Kidney epithelial cell (primary cell): ENCODE measurements around the gene IDI1. TPM values are rescaled to one million over a fixed set of nuclear protein-coding genes. Genes with fewer than 3 reads are reported as not detected.

Experiments used
- DNase-seq: peaks from one replicate; pipeline ENCODE4 v3.0.0-alpha.2; 2010; ENCODE audit warnings: low read depth
- H3K27me3 ChIP-seq: 2 replicates; pipeline ENCODE4 v1.6.0; 2011; ENCODE audit warnings: low read length; ENCODE audit not compliant: control insufficient read depth, insufficient read depth
- H3K36me3 ChIP-seq: 2 replicates; pipeline ENCODE4 v1.5.1; 2011; ENCODE audit warnings: low read length; ENCODE audit not compliant: control insufficient read depth, insufficient read depth
- H3K4me3 ChIP-seq: 2 replicates; pipeline ENCODE4 v1.5.1; 2011; ENCODE audit warnings: low read depth, mild to moderate bottlenecking, control low read depth, low read length
- CTCF ChIP-seq: IDR thresholded peaks from 2 replicates; pipeline ENCODE4 v1.5.1; 2011; ENCODE audit warnings: mild to moderate bottlenecking, moderate library complexity, low read length, control low read depth, inconsistent platforms; ENCODE audit not compliant: insufficient read depth, poor library complexity, severe bottlenecking
- total RNA-seq: library from RNA; depleted of rRNA; stranded (reverse); fragments of >200 nt; gene quantifications from 2 replicates; pipeline ENCODE4 v1.2.3, GENCODE V29; 2015

The IDI1 gene
- total RNA-seq, 1 donor from 2014 or later: 65.3 TPM

GRCh38 chr10:1002425-1003006 is 46.4 kb downstream of the IDI1 start:
- Histone ChIP-seq H3K4me3 (no peak overlapping the region), H3K27me3 (no peaks in the 10 kb centered on the region), H3K36me3 (peaks cover 4% of the 10 kb centered on the region)
- TF ChIP-seq CTCF: no peak
- DNase-seq: no peak

- Histone ChIP-seq H3K27me3 (no peaks in the 10 kb centered on the region), H3K4me3 (no peak overlapping the region), H3K36me3 (peaks cover 4% of the 10 kb centered on the region)
- no peak for DNase-seq
- TF ChIP-seq CTCF: no peak
Observed at GRCh38 chr10:997266-998022, 51.5 kb downstream of the IDI1 start.

GRCh38 chr10:996031-996430 is 52.9 kb downstream of the IDI1 start:
- Histone ChIP-seq H3K4me3 (no peak overlapping the region), H3K36me3 (peaks cover 4% of the 10 kb centered on the region), H3K27me3 (no peaks in the 10 kb centered on the region)
- no peak for TF ChIP-seq CTCF
- no peak for DNase-seq

- no peak for TF ChIP-seq CTCF
- H3K27me3 ChIP-seq: no peaks in the 10 kb centered on the region
- H3K36me3 ChIP-seq: peaks cover 3% of the 10 kb centered on the region
- DNase-seq: no peak
- H3K4me3 ChIP-seq: no peak overlapping the region
Observed at GRCh38 chr10:995559-995926, 53.4 kb downstream of the IDI1 start.

GRCh38 chr10:994836-995558 is 53.9 kb downstream of the IDI1 start:
- Histone ChIP-seq H3K27me3 (no peaks in the 10 kb centered on the region), H3K4me3 (no peak overlapping the region), H3K36me3 (peaks cover 2% of the 10 kb centered on the region)
- no peak for TF ChIP-seq CTCF
- no peak for DNase-seq
